GM12892 (cell line): ENCODE data around the gene TRIM52.

Experiments
- DNase-seq: peaks from one replicate; pipeline ENCODE4 v3.0.0; 2011; ENCODE audit not compliant: insufficient read length
- FAIRE-seq: peaks from 2 replicates; lab custom pipeline; 2011; peaks lifted over from hg19 to GRCh38; lab: Jason Lieb, UNC
- POLR2A ChIP-seq: IDR thresholded peaks from 2 replicates; pipeline ENCODE4 v1.6.1; 2011; ENCODE audit warnings: low read depth, low read length, control low read depth
- POLR2AphosphoS5 ChIP-seq: IDR thresholded peaks from 2 replicates; pipeline ENCODE4 v1.6.1; 2011; ENCODE audit warnings: low read depth, low read length, control low read depth
- TAF1 ChIP-seq: IDR thresholded peaks from 2 replicates; pipeline ENCODE4 v1.6.1; 2011; ENCODE audit warnings: low read depth, mild to moderate bottlenecking, control low read depth, low read length, borderline replicate concordance

The TRIM52 gene

GRCh38 chr5:181265092-181265671, 4.2 kb upstream of the TRIM52 start:
- FAIRE-seq: no peak
- TF ChIP-seq TAF1 (no peak), POLR2A (no peak), POLR2AphosphoS5 (no peak)
- DNase-seq: no peak

GRCh38 chr5:181263633-181264032, 2.7 kb upstream of the TRIM52 start:
- no peak for FAIRE-seq
- TF ChIP-seq POLR2AphosphoS5 (no peak), TAF1 (no peak), POLR2A (no peak)

GRCh38 chr5:181261320-181262049, 542 bp upstream of the TRIM52 start:
- TF ChIP-seq POLR2A: peak; percentile 78
- TF ChIP-seq TAF1: no peak; the same call in none of the 2 replicates
- FAIRE-seq (peak; percentile 67), DNase-seq (peak; percentile 45)

More at GRCh38 chr5:181263633-181264032, 2.7 kb upstream of the TRIM52 start:
- no peak for DNase-seq

GRCh38 chr5:181259974-181260719, 796 bp downstream of the TRIM52 start:
- FAIRE-seq (peak; percentile 44), DNase-seq (no peak)
- TF ChIP-seq POLR2A (no peak), POLR2AphosphoS5 (no peak), TAF1 (no peak)

GRCh38 chr5:181259283-181259682, 1.7 kb downstream of the TRIM52 start:
- TF ChIP-seq POLR2AphosphoS5 (no peak), TAF1 (no peak), POLR2A (no peak)
- FAIRE-seq: no peak
- DNase-seq: no peak

GRCh38 chr5:181258576-181258975, 2.4 kb downstream of the TRIM52 start:
- TF ChIP-seq POLR2AphosphoS5: no peak
- no peak for TF ChIP-seq POLR2A
- TF ChIP-seq TAF1: no peak
- DNase-seq (no peak), FAIRE-seq (no peak)

GRCh38 chr5:181255836-181256578, 4.9 kb downstream of the TRIM52 start:
- no peak for DNase-seq
- no peak for FAIRE-seq

GRCh38 chr5:181255276-181255675, 5.7 kb downstream of the TRIM52 start:
- DNase-seq (no peak), FAIRE-seq (no peak)
- no peak for TF ChIP-seq TAF1
- TF ChIP-seq POLR2A: no peak
- TF ChIP-seq POLR2AphosphoS5: no peak

More at GRCh38 chr5:181255836-181256578, 4.9 kb downstream of the TRIM52 start:
- TF ChIP-seq TAF1: no peak
- no peak for TF ChIP-seq POLR2AphosphoS5
- no peak for TF ChIP-seq POLR2A

GRCh38 chr5:181248277-181248676, 12.7 kb downstream of the TRIM52 start:
- FAIRE-seq: no peak
- no peak for DNase-seq
- TF ChIP-seq POLR2AphosphoS5 (no peak), POLR2A (no peak), TAF1 (no peak)

- DNase-seq: peak; percentile 79
- TF ChIP-seq POLR2A (peak; percentile 42; the same call in 1 of the 2 replicates), TAF1 (no peak), POLR2AphosphoS5 (peak; percentile 53)
- FAIRE-seq: no peak
Observed at GRCh38 chr5:181246276-181247049, 14.5 kb downstream of the TRIM52 start.
